Measurements from ENCODE around the gene NUP210L.

Gene NUP210L

DNA sequence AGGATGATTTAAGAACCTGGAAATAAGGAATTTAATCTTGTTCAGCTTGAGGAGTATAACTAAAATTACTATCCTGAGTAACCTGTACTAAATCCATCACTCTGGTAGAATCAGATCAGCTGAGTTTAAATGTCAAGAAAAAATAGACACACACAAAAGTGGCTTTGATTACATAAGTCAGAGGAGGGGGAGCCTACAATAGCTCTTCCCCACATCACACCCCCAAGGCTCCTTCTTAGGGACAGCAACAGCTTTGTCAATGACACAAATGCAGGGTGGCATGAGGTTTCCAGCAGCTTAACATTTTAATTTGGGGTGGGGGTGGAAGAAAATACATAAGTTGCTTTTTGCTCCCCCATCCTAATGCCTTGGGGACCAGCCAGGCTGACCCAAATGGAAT, 12.6 kb upstream of the NUP210L start:
- DNase-seq (ENCODE audit: low spot score): no peak
- TF ChIP-seq, protein P1, sequence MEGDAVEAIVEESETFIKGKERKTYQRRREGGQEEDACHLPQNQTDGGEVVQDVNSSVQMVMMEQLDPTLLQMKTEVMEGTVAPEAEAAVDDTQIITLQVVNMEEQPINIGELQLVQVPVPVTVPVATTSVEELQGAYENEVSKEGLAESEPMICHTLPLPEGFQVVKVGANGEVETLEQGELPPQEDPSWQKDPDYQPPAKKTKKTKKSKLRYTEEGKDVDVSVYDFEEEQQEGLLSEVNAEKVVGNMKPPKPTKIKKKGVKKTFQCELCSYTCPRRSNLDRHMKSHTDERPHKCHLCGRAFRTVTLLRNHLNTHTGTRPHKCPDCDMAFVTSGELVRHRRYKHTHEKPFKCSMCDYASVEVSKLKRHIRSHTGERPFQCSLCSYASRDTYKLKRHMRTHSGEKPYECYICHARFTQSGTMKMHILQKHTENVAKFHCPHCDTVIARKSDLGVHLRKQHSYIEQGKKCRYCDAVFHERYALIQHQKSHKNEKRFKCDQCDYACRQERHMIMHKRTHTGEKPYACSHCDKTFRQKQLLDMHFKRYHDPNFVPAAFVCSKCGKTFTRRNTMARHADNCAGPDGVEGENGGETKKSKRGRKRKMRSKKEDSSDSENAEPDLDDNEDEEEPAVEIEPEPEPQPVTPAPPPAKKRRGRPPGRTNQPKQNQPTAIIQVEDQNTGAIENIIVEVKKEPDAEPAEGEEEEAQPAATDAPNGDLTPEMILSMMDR (IDR thresholded peaks at IDR 0.05; ENCODE audit: extremely low read depth, missing control alignments): no peak

DNA sequence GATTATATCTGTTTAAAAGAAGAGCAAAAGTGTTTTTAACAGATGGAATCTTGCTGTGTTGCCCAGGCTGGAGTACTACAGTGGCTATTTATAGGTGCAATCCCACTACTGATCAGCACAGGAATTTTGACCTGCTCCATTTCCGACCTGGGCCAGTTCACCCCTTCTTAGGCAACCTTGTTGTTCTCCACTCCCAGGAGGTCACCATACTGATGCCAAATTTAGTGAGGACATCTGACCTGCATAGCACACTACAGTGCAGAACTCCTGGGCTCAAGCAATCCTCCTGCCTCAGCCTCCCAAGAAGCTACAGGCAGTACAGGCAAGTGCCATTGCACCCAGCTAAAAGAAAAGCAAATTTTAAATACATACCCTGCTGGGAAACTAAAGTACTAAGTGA, 11.3 kb upstream of the NUP210L start:
- TF ChIP-seq, protein P1 (IDR thresholded peaks at IDR 0.05; ENCODE audit: extremely low read depth, missing control alignments): no peak
- DNase-seq (ENCODE audit: low spot score): no peak

DNA sequence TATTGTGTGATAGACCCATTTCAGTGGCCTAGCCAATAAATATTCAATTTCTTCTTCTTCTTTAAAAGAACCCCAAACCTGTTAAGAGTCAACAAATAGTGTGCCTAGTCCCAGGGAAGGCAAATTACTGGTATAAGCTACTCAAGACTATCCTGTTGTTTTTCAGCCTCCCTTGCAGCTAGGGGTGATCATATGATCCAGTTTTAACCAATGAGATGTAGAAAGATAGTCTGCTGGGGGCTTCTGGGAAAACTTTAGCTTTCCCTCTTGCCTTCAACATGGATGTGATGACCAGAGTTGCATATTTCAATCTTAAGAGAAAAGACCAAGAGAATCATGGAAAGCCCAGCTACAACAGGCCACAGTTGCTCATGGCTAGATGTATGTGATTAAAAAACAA, 4.7 kb upstream of the NUP210L start:
- TF ChIP-seq, protein P1 (IDR thresholded peaks at IDR 0.05; ENCODE audit: extremely low read depth, missing control alignments): no peak
- DNase-seq (ENCODE audit: low spot score): no peak

DNA sequence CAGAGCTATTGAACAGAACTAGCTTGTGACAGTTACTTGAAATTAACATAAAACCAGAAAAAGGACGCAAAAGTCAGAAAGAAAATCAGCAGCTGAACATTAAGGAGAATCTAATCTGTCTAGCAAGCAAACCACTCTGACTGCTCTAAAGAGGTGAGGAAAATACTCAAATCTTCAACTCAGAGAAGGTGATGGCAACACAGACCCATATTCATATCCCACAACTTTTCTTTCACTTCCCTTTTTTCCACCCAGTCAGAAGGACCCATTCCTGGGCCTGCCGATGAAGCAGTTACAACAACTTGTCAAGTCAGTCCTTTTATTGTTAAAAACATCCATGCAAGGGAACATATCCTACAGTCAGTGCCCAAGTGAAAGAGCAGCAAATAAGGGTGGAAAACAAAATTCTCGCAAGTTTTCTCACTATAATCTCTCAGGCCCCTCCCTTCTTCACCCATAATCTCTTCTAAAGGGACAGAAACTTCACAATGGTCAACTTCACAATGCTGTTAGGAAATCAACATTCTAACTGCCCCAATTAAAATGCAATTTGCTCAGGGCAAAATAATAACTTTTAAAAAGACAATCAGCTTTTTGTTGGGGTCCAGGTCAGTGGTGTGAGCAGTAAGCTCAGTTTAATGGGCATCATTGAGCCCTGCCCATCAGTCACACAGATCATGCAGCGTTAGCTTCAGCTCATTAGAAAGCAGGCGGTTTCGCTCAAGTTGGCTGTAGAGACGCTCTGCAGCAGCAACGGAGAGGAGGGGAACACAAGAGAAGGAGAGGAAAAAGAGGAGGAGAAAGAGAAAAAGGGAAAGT, 3.6 kb upstream of the NUP210L start:
- TF ChIP-seq, protein P1 (IDR thresholded peaks at IDR 0.05; ENCODE audit: extremely low read depth, missing control alignments): no peak
- peak; percentile 23 for DNase-seq (ENCODE audit: low spot score)

DNA sequence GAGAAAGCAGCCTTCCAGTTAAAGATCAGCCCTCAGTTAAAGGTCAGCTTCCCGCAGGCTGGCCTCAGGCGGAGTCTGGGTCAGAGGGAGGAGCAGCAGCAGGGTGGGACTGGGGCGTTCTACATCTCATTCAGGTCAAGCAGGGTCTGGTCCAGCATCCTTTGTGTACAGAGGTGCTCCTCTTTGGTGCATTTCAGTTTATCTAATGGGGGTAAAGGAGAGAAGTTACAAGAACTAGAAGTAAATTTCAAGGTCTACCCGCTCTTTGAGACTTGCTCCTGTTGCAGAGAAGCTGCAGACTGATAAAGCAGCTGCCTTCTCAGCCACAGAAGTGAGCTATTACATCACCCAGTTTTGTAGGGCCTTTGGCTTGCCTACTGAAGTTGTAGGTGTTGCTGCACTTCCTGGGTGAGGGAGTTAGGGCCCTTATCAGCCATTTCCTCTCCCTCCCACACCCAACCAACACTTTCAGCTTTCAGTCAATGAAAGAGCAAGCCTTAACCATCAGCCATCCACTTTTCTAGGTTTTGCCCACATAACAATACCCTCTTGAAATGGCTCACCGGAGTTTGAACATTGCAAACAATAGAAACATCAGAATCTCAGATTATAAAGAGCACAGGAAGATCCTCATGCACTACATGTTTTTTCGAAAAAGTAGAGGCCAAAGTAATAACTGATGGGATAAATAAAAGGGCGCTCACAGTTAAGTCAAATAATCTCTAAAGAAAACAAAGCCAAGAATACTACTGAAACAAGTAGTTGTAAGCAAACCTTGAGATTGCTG, 2.8 kb upstream of the NUP210L start:
- TF ChIP-seq, protein P1 (IDR thresholded peaks at IDR 0.05; ENCODE audit: extremely low read depth, missing control alignments): no peak
- DNase-seq (ENCODE audit: low spot score): peak; percentile 77

DNA sequence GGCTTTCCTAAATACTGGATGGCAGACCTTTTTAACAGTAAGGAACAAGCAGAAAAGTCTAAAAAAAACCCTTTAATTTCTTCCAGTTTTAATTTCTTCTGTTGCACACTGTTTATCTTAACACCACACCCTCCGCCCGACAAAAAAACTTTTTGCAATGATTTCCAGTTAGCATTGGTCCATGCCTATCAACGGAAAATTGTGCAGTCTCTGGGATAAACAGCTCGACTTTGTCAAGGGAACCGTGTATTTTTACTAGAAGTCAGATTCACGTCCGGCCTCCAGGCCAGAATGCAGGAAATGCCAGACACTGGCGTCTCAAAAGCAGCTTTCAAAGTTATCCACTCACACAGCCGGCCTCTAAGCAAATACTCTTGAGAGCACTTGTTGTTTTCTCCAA, 378 bp upstream of the NUP210L start:
- DNase-seq (ENCODE audit: low spot score): no peak
- TF ChIP-seq, protein P1 (IDR thresholded peaks at IDR 0.05; ENCODE audit: extremely low read depth, missing control alignments): no peak

DNA sequence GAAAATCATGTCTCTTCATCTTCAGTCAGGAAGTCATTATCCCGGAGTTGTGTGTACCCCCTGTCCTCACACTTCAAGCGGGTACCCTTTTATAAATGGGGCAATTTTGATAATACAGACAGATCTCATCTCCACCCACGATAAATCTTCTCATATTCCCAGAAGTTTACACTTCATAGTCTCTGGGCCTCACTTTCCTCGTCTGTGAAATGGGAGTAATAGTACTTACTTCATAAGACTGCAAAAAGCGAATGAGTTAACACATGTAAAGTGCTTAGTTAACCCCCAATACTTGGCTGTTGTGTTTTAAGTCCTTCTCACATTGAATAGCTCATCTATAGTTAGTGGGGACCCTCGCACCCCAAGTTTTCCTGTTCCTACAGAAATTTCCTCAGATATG, 820 bp downstream of the NUP210L start:
- no peak for DNase-seq (ENCODE audit: low spot score)
- TF ChIP-seq, protein P1 (IDR thresholded peaks at IDR 0.05; ENCODE audit: extremely low read depth, missing control alignments): no peak

Measured in GM20000 (cell line).